Stimulated activated CD8-positive, alpha-beta memory T cell treated with anti-CD3 and anti-CD28 coated beads, Interleukin-7, amount 100 ng/mL, for 4 hours (primary cell): ENCODE data around the gene GJA4.

Source experiments
- DNase-seq, 2 donors: peaks; one replicate each; pipeline ENCODE4 v3.0.0-alpha.2; 2020; ENCODE audit warnings: low read depth in 2 of 2

Gene GJA4

DNA sequence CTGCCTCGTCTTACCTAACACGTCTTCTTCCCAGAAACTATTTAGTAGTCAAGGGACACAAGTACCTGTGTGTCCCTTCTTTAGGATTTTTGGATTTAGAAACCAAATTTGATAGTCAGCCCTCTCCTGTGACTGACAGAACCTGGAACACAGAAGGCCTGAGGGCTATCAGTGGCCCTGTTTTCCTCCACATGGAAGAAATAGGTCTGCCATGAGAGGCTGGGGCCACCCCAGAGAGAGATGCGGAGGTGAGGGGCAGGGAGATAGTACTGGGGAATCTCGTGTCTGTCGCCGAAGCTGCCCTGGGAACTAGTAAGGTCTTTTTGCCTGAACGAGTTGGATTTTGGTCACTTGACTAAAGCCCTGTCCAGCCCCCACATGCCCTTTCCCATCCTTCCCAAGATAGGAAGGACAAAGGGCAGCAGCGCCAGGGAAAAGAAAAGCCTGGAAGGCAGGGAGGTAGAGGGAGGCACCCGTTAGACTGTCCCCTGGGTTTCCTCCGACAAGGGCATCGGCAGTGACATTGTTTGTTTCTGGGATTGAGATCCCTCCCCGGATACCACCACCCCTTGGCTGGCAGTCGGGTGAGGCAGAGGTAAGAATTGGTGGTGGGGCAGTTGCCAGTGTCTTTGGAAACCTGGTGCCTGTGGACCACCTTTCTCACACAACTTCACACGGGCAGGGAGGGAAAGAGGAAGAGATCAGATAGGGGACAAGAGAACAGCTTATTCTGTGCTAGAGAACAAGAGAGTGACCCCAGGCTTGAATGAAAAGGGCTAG lies 46.9 kb downstream of the GJA4 start:
- DNase-seq = no peak

DNA sequence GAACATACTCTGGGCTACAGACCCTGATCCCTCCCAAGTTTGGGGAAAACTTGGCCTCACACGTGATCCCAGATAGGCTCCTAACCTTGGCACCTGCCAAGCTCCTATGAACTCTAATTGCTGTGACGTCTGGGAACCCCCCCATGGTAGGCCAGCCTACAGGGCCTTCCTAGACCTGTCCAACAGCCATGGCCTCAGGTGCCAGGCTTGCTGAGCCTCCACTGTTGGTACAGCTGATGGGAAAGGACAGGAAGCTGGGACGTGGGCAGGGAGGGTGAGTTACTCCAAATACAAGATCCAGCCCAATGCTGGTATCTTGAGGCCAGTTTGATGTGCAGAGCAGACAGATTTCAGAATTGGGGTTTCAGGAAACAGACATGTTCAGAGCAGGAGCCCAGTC lies 47.6 kb downstream of the GJA4 start:
- DNase-seq = no peak

DNA sequence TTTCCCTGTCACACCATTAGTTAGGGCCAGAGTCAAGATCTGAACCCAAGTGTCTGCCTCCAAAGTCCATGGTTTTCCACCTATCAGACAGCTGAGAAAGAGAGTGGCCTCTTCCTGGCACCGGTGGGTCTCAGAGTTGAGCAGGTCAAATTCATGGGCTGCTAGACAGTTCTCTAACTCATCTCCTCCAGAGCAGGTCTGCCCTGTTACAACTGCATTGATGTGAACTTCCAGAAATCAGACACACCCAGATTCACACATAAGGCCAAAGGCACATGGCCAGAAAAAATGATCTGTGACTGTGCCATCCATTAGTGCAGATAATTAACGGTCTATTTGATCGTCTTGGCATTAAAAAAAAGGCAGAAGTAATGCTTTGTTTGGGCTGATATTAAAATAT lies 49.3 kb downstream of the GJA4 start:
- DNase-seq = no peak

DNA sequence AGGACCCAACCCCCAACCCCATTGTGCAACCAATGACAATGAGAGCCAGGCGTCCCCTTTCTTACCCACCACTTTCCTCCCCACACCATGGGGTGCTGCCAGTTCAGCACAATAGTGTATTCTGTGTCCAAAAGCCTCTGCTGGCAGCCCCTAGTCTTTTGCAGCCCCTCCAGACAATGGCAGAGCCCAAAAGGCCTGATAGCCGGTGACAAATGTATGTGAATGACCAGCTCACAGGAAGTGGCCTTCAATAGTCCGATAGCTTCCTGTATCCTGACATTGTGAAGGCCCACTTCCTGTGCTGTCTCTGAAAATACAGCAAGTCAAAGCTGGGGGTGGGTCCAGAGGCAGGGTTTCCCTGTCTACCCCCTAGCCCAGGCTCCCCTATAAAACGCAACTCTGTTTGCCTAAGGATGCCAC lies 50.2 kb downstream of the GJA4 start:
- no peak for DNase-seq

DNA sequence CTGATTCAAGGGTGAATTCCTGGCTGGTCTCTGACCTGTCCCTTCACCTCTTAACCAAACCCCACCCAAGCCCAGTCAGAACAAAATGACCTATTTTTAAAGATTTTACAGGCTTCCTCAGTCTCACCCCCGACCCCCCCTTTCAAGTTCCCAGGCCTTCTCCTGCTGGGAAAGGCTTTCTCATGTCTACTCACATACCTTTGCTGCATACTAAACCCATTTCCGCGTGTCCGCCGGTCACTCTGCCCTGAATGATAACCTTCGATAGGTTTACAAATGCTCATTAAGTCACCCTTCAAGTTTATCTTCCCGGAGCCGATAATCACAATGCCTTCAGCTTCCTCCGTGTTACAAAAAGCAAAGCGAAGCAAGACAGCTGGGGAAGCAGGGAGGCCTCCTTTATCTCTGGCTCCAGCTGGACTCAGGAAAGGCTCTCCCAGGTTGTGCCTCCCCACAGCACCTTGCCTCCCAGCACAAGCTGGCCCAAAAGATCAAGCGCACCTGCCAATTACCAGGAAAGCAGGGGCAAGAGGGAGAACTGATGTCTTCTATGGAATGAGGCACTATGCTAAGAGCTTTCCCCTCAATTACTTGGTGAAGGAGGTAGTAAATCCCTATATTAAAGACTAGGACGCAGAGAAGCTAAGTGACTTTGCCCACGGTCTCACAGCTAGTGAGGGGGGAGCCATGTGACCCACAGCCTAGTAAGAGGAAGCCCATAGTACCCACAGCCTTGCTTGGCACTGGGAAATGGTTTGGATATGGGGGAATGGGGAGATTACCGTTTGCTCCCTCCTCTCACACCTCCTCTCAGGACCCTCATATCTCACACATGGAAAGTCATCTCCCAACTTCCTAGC lies 50.8 kb downstream of the GJA4 start:
- no peak for DNase-seq

DNA sequence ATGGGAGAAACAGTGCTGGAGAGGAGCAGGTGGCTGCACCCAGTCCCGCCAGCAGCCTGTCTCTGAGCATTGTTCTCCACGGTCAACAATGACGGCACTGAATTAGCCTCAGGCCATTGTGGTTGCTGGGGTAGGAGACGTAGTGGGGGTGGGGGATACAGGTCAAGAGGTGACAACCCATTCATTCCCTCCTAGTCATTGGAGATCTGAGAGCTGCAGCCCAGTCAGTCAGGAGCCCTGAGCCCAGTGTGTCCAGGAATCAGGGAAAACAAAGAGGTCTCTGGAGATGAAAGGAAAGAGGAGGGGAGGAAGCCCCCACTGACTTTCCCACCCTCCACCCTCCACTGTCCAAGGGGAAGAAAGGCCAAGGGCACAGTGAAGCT lies 51.4 kb downstream of the GJA4 start:
- DNase-seq = no peak
